HG03175 (cell line): Measurements from ENCODE around the gene ELAVL2.
"Not testable (repeated sequence)": the region's sequence is repeated elsewhere in the genome, so short reads cannot be mapped to it uniquely, and the experiment has no call there.

ENCODE experiments used
- ATAC-seq: cut with Tn5 transposase; IDR thresholded peaks from one replicate; pipeline ENCODE4 v1.9.1; 2021; ENCODE audit warnings: mild to moderate bottlenecking, moderate library complexity; ENCODE audit not compliant: unreplicated experiment

The ELAVL2 gene

DNA sequence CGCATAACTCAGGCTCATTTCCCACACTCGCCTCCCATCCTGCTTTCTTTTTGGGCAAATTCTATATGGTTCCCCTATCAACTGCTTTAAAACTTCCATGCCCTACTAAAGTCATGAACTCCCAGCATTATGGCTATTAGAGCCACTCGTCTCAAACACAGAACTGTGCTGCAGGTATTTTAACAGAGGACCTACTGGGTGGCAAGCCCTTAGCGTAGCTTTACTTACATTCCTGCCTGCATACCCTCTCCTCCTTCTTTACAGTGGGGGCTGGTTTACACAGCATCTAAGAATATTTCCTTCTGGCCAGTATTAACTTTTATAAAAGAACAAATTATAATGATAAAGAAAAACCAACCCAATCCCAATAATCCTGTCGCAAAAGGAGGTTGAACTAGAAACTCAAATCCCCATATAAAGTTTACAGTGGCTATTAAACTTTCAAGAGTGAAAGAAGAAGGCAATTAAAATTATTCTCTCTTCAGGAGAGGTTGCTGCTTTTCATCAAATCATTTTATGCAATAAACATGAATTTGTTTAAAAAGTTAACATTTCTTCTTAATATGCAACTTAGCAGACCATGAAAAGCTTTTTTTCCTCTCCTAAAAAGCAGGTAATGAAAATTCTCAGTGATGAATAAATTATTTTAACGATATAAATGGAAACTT lies 100.6 kb downstream of the ELAVL2 start:
- ATAC-seq: no peak

DNA sequence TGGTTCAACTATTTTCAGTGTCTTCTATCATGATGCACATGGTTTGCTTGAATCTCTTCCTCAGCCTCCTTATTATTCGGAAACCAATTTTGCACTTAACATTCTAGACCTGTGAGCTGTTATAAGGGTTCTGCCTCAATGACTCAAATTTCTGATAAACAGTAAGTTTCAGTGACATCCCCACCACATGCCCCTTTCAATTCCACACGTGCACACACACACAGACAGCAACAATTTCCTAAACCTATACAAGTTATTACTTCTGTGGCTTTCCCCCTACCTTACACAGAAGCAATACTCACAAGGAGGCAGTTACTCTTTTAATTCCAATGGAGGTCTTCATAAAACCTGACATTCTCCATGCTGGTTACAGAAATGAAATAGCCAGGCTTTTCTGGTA lies 102.4 kb downstream of the ELAVL2 start:
- no peak for ATAC-seq

GRCh38 chr9:23723048-23723447 lies 103.0 kb downstream of the ELAVL2 start:
- ATAC-seq: not testable (repeated sequence)

DNA sequence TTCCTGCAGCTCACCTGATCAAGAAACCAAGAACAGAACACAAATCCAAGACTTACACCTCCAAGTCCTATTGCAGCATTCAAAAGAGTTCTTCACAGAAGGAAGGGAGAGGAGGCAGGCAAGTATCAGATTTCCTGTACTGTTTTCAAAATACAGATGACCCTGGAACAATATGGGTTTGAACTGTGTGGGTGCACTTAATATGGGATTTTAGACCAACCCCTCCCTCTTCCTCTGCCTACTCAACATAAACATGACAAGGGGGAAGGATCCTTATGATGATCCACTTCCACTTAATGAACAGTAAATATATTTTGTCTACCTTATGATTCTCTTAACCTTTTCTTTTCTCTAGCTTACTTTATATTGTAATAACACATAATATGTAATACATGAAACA lies 104.6 kb downstream of the ELAVL2 start:
- no peak for ATAC-seq

- ATAC-seq: no peak
Observed at GRCh38 chr9:23717505-23717904, 108.5 kb downstream of the ELAVL2 start.

DNA sequence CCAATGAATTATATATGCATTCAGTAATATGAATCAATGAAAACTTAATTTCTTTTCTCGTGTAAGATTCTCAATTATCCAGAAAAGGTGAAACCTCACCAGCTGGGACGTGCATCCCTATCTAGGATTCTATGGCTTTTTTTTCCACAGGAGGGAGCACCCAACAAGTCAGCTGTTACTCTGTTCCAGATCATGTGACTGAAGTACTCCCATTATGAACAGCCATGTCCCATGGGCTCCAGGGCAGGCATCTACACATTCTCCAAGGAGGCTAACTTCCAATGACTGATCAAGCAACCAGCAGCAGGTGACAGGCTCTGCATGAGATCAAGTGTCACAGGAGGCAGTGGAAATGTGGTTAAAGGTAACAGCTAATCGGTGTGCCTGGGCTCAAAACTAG lies 118.8 kb downstream of the ELAVL2 start:
- ATAC-seq: no peak

DNA sequence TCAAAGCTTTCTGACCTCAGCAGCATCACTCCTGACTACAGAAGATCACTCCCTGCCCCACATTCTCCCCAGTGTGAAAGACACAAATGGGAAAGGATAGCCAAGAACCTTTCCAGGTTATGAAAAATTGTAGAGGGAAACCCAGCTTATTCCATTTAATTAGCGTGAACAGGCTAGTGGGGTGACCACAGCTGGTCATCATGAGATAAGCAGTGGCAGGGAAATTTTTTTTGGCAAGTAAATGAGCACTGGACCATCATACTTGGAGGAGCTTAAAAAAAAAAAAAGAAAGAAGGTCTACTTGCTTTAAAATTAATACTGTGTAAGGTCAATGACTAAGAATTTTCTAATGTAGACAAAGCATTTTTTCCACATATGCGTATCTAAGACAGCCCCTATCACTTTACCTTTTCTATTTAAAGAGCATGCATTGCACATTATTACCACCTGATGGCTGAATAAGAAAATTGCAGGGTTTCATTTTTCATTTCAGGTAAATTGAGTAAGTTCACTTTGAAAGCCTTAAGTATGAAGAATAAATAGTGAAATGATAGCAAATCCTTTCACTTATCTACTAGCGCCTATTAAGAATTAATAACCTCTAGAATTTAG lies 123.6 kb downstream of the ELAVL2 start:
- no peak for ATAC-seq

DNA sequence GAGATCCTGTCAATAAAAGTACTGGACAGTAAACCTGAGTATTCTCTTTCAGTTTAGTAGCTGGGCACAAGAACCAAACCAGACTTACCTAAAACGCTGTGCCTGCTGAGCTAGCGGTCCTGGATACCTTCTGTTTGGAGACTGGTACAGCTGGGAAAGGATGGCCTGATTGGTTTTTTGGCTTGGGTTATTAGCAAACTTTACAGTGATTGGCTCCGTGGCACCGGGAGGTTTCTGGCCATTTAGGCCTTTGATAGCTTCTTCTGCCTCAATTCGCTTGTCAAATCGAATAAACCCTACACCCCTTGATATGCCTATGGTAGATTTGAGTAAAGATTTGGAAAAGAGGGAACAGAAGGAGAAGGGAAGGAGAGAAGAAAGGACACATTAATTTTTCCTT lies 124.7 kb downstream of the ELAVL2 start:
- no peak for ATAC-seq

DNA sequence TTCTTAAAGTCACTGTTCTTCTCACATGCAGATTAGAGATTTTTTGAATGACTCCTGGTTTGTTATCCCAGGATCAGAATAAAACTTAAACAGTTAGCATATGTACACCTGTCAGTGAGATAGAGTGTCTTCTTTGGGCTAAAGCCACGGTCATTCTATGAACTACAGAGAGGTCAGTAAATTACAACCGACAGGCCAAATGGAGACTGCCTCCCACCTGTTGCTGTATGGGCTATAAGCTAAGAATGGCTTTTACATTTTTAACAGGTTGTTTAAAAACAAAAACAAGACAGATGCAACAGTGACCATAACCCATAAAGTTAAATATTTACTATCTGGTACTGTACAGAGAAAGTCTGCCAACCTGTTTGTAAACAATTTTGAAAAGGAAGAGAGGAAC lies 125.7 kb downstream of the ELAVL2 start:
- no peak for ATAC-seq

DNA sequence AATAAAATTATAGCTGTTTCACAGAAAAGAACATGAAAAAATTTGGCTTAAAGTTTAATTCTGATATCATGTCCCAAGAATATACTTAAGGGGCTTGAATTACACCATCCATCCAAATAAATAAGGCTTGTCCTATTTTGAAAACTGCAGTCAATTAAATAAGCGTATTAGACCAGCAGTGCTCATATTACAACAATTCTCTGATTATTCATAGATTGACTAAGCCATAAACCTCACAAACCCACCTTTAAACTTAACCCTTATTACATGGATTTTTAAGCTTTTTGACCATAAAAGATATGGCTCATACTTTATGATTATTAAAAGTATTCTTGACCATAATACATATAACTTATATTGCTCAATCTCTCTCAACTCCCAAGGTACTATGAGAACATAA lies 127.9 kb downstream of the ELAVL2 start:
- no peak for ATAC-seq

DNA sequence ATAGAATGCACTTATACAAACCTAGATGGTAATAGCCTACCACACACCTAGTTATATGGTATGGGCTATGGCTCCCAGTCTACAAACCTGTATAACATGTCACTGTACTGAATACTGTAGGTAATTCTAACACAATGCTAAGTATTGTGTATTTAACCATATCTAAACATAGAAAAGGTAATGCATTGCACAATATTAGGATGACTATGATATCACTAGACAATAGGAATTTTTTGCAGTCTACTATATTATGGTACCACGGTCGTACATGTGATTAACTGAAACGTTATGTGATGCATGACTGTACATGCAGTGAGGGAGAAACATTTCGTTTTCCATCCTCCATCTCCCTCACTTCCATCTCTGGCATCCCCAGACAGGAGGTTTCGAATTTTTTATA lies 130.5 kb downstream of the ELAVL2 start:
- no peak for ATAC-seq

DNA sequence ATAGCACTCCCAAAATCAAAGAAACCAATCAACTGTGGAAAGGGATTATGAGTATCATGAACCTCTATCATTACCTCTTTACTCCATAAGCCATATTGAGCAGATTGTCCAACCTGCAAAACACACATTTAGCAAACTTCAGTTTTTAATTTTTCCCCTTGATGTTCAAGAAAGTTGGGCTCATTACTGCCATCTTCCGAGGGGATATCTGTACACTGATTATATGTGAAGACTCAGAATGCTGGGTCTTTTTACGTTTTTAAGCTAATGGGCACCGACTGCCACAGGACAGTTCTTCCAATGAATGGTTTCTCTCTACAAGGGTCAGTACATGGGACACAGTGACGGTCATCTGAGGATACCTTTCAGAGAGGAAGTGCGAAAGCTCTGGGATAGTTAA lies 132.7 kb downstream of the ELAVL2 start:
- ATAC-seq: no peak

- no peak for ATAC-seq
Observed at GRCh38 chr9:23686896-23687295, 139.1 kb downstream of the ELAVL2 start.

- ATAC-seq: no peak
Observed at GRCh38 chr9:23686257-23686656, 139.8 kb downstream of the ELAVL2 start.

- no peak for ATAC-seq
Observed at GRCh38 chr9:23683611-23684061, 142.4 kb downstream of the ELAVL2 start.

GRCh38 chr9:23682891-23683431 lies 143.1 kb downstream of the ELAVL2 start:
- no peak for ATAC-seq

DNA sequence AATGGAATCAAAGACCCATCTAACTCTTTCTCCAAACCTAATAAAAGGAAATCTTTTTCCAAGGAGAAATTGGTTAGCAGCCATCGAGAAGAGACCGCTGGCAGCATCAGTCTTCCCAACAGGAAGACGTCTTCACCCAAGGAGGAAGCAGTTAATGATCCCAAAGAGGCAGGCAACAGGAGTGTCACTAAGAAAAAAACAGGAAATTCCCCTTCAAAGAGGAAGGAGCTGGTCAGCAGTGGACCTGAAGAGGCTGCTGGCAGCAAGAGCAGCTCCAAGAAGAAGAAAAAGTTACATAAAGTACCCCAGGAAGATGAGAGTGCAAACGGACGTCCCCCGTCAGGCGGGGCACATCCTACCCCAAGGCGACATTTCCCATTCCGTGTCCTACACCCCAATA lies 143.7 kb downstream of the ELAVL2 start:
- no peak for ATAC-seq

- no peak for ATAC-seq
Observed at GRCh38 chr9:23677446-23677845, 148.6 kb downstream of the ELAVL2 start.

DNA sequence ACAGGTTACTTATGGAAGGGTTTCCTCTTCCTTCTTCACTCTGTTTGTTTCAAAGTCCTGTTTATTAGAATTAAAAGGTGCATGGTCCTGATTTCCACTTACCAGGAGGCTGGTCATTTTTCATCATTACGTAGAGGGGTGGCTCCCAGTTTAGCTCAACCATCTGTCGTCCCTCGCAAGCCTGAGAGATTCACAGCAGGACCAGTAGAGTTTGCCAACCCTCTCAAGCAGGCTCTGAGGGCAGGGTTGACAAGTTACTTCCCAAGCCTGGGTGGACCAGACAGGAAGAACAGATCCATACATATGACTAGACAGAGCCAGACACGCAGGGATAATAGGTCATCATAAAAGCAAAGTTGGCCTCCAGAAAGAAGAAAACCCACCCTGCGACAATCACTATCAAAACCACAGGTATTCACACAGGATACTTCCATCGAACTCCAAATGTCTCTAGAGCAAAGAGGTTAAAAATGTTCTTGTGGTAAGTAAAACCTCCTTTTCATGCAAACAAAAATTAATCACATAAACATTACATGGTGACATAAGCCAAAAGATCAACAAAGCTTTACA lies 151.9 kb downstream of the ELAVL2 start:
- no peak for ATAC-seq

GRCh38 chr9:23672151-23672550 lies 153.9 kb downstream of the ELAVL2 start:
- no peak for ATAC-seq

- ATAC-seq: no peak
Observed at GRCh38 chr9:23669776-23670175, 156.3 kb downstream of the ELAVL2 start.

- no peak for ATAC-seq
Observed at GRCh38 chr9:23665635-23666034, 160.4 kb downstream of the ELAVL2 start.
